HG03103 (cell line): ENCODE measurements around the gene SLC10A1.

Experiments used
- ATAC-seq: cut with Tn5 transposase; IDR thresholded peaks from one replicate; pipeline ENCODE4 v1.9.1; 2021; ENCODE audit warnings: low read depth; ENCODE audit not compliant: unreplicated experiment

SLC10A1 gene

GRCh38 chr14:69726761-69727511 is 70.1 kb downstream of the SLC10A1 start:
- peak; percentile 70 for ATAC-seq
